Endodermal cell (in vitro differentiated cells): ENCODE results near the gene TLR4. TPM values are rescaled to one million over a fixed set of nuclear protein-coding genes. Genes with fewer than 3 reads are reported as not detected.

ENCODE experiments used
- DNase-seq: peaks from one replicate; pipeline ENCODE4 v3.0.0-alpha.2; 2017
- H3K27ac ChIP-seq: 2 replicates; pipeline ENCODE4 v1.5.1; 2013; ENCODE audit warnings: mild to moderate bottlenecking, low read depth, low read length, moderate library complexity
- H3K27me3 ChIP-seq: 2 replicates; pipeline ENCODE4 v1.6.1; 2013; ENCODE audit warnings: mild to moderate bottlenecking, low read length, moderate library complexity; ENCODE audit not compliant: insufficient read depth, control insufficient read depth, poor library complexity, severe bottlenecking
- H3K36me3 ChIP-seq: 2 replicates; pipeline ENCODE4 v1.7.0; 2013; ENCODE audit warnings: mild to moderate bottlenecking, low read length, moderate library complexity; ENCODE audit not compliant: control insufficient read depth, insufficient read depth
- H3K4me1 ChIP-seq: one replicate; pipeline ENCODE4 v1.7.0; 2013; ENCODE audit warnings: low read length; ENCODE audit not compliant: control insufficient read depth, insufficient read depth
- H3K4me3 ChIP-seq: 2 replicates; pipeline ENCODE4 v1.5.1; 2013; ENCODE audit warnings: mild to moderate bottlenecking, low read length, moderate library complexity
- H3K9ac ChIP-seq: 2 replicates; pipeline ENCODE4 v1.6.1; 2013; ENCODE audit warnings: mild to moderate bottlenecking, low read length, moderate library complexity; ENCODE audit not compliant: poor library complexity, severe bottlenecking; ENCODE audit errors: extremely low read depth
- H3K9me3 ChIP-seq: 2 replicates; pipeline ENCODE4 v1.6.1; 2013; ENCODE audit warnings: mild to moderate bottlenecking, low read length, moderate library complexity; ENCODE audit not compliant: control insufficient read depth
- H3K27ac Mint-ChIP-seq: 2 replicates; pipeline ENCODE4 v1.8.0; 2020; ENCODE audit warnings: mixed read lengths
- H3K27me3 Mint-ChIP-seq: 2 replicates; pipeline ENCODE4 v1.8.0; 2021; ENCODE audit warnings: mild to moderate bottlenecking, mixed read lengths; ENCODE audit not compliant: insufficient read depth
- H3K36me3 Mint-ChIP-seq: 2 replicates; pipeline ENCODE4 v1.8.0; 2020; ENCODE audit warnings: low read depth, mixed read lengths
- H3K4me1 Mint-ChIP-seq: 2 replicates; pipeline ENCODE4 v1.8.0; 2020; ENCODE audit warnings: mixed read lengths
- H3K4me3 Mint-ChIP-seq: 2 replicates; pipeline ENCODE4 v1.8.0; 2020; ENCODE audit warnings: mild to moderate bottlenecking, moderate library complexity, mixed read lengths
- H3K9me3 Mint-ChIP-seq: 2 replicates; pipeline ENCODE4 v1.8.0; 2020; ENCODE audit warnings: mild to moderate bottlenecking, mixed read lengths
- CTCF ChIP-seq: fragments of 200-600 bp; sonication (generic); conservative IDR thresholded peaks from 2 replicates; pipeline ENCODE4 v1.5.0; 2021; ENCODE audit warnings: antibody characterized with exemption, mild to moderate bottlenecking
- WGBS, 2 experiments: methylation state at CpG; one replicate each; pipeline versions ENCODE4 v1.1.5 to v1.1.7; 2013; ENCODE audit warnings: missing lambda C conversion rate in 2 of 2, mixed read lengths in 1 of 2; ENCODE audit not compliant: insufficient coverage in 1 of 2, insufficient read length in 1 of 2; 5-methylcytosine and 5-hydroxymethylcytosine counted together
- total RNA-seq, 2 donors: library from RNA; stranded (reverse); fragmentation: NEBNext Ultra II Directional in 1 of 2; extraction: Animal tissue kit (Norgen Biotek cat#: 25700) in 1 of 2; gene quantifications; 2 replicates in 1 of 2; 3 replicates in 1 of 2; pipeline ENCODE4 v1.2.1, GENCODE V29; 2021

Gene TLR4
- total RNA-seq, 2 donors from 2014 or later = 0.07 TPM; not detected in 1

- H3K4me1 Mint-ChIP-seq = peaks cover 20% of the 10 kb centered on the region
- peaks cover 44% of the 10 kb centered on the region for H3K27me3 Mint-ChIP-seq
- Histone ChIP-seq H3K9ac (no peak overlapping the region), H3K4me1 (no peaks in the 10 kb centered on the region), H3K27me3 (peaks cover 19% of the 10 kb centered on the region), H3K4me3 (peak overlapping the region; percentile 44), H3K27ac (no peak overlapping the region), H3K9me3 (peaks cover 12% of the 10 kb centered on the region), H3K36me3 (no peaks in the 10 kb centered on the region)
- peak overlapping the region; percentile 42 for H3K4me3 Mint-ChIP-seq
- H3K9me3 Mint-ChIP-seq = peaks cover 11% of the 10 kb centered on the region
- no peak overlapping the region for H3K27ac Mint-ChIP-seq
- no peak for DNase-seq
- no peaks in the 10 kb centered on the region for H3K36me3 Mint-ChIP-seq
- 20 to 62% methylated on average over 1 to 2 of the region's 3 CpGs for WGBS, 2 experiments
- no peak for TF ChIP-seq CTCF
These were observed 40.2 kb downstream of the TLR4 start for GRCh38 chr9:117744369-117744768.

GRCh38 chr9:117744856-117745389, 40.7 kb downstream of the TLR4 start:
- no peak for DNase-seq
- Histone ChIP-seq H3K27me3 (peaks cover 19% of the 10 kb centered on the region), H3K27ac (no peak overlapping the region), H3K9me3 (peaks cover 12% of the 10 kb centered on the region), H3K36me3 (no peaks in the 10 kb centered on the region), H3K4me1 (peaks cover 3% of the 10 kb centered on the region), H3K4me3 (peak overlapping the region; percentile 44), H3K9ac (no peak overlapping the region)
- 26 to 27% methylated on average over 11 to 46 of the region's 46 CpGs for WGBS, 2 experiments
- Mint-ChIP-seq H3K4me3 (peak overlapping the region; percentile 42), H3K4me1 (peaks cover 22% of the 10 kb centered on the region), H3K27ac (no peak overlapping the region), H3K27me3 (peaks cover 44% of the 10 kb centered on the region), H3K9me3 (peaks cover 11% of the 10 kb centered on the region), H3K36me3 (no peaks in the 10 kb centered on the region)
- TF ChIP-seq CTCF = no peak

GRCh38 chr9:117745598-117745997, 41.4 kb downstream of the TLR4 start:
- Histone ChIP-seq H3K27me3 (peaks cover 19% of the 10 kb centered on the region), H3K9me3 (peaks cover 12% of the 10 kb centered on the region), H3K36me3 (no peaks in the 10 kb centered on the region), H3K27ac (no peak overlapping the region), H3K4me1 (peaks cover 8% of the 10 kb centered on the region), H3K9ac (no peak overlapping the region), H3K4me3 (peak overlapping the region; percentile 13)
- no peaks in the 10 kb centered on the region for H3K36me3 Mint-ChIP-seq
- peak overlapping the region; percentile 42 for H3K4me3 Mint-ChIP-seq
- no peak for TF ChIP-seq CTCF
- peaks cover 28% of the 10 kb centered on the region for H3K4me1 Mint-ChIP-seq
- H3K27ac Mint-ChIP-seq = no peak overlapping the region
- peaks cover 11% of the 10 kb centered on the region for H3K9me3 Mint-ChIP-seq
- H3K27me3 Mint-ChIP-seq = peaks cover 44% of the 10 kb centered on the region
- DNase-seq = no peak
- WGBS, 2 experiments = 86 to 87% methylated on average over 6 to 8 of the region's 8 CpGs
